ENCODE measurements around the gene ATP6AP1.

- TF ChIP-seq POLR2A (IDR thresholded peaks at IDR 0.05) (no peak), CTCF (IDR thresholded peaks at IDR 0.05) (no peak)
Observed at GRCh38 chrX:154470914-154471568, 42.6 kb downstream of the ATP6AP1 start.
